ENCODE data around the gene SIRPB1.
"Not testable (repeated sequence)": the region's sequence is repeated elsewhere in the genome, so short reads cannot be mapped to it uniquely, and the experiment has no call there.

The SIRPB1 gene

DNA sequence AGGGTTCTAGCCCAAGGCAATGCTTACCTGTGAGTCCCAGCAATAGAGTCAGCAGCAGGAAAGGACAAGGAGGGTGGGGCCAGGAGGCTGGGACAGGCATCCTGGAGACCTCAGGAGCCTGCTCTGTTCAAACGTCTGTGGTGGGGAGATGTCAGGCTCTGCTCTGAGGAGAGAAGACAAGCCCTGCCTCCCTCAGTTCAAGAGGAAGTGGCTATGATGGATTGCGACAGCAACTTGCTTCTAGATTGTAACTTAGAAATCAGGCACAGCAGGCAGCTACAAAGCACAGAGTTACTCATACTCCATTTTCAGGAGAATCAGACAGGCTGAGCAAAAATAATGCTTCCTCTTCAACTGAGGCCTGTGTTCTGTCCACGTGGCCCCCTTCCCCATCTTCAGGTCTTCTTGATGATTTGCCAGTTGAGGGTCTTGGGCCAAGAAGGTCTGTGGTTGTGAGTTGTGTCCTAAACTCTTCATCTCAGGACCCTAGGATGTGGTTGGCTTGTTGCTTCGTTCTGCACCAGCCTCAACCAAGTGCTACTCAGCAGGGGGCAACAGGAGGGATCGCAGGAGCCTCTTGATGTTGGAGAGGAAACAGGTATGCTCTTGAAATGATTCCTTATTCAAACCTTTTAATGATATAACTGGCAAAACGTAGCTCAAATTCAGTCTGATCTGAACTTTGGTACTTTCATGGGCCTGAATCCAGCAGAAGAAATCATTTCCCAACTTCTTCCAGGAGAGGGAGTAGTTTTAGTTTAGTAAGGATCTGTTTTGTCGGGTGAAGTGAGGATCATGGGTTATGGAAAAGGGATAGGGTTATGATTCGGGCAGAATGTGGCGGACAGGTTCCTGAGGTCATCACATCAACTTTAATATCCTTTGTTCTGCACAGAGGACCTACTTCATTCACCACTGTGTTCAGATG is 31.0 kb downstream of the SIRPB1 start:
- H3K36me3 Mint-ChIP-seq (ENCODE audit: low read depth) = no peaks in the 10 kb centered on the region
- H3K4me1 Mint-ChIP-seq (ENCODE audit: low read depth) = no peaks in the 10 kb centered on the region
- H3K9me3 Mint-ChIP-seq = no peaks in the 10 kb centered on the region
- H3K27me3 Mint-ChIP-seq (ENCODE audit: low read depth) = no peaks in the 10 kb centered on the region
- H3K27ac Mint-ChIP-seq = no peak overlapping the region
- no peak overlapping the region for H3K4me3 Mint-ChIP-seq

DNA sequence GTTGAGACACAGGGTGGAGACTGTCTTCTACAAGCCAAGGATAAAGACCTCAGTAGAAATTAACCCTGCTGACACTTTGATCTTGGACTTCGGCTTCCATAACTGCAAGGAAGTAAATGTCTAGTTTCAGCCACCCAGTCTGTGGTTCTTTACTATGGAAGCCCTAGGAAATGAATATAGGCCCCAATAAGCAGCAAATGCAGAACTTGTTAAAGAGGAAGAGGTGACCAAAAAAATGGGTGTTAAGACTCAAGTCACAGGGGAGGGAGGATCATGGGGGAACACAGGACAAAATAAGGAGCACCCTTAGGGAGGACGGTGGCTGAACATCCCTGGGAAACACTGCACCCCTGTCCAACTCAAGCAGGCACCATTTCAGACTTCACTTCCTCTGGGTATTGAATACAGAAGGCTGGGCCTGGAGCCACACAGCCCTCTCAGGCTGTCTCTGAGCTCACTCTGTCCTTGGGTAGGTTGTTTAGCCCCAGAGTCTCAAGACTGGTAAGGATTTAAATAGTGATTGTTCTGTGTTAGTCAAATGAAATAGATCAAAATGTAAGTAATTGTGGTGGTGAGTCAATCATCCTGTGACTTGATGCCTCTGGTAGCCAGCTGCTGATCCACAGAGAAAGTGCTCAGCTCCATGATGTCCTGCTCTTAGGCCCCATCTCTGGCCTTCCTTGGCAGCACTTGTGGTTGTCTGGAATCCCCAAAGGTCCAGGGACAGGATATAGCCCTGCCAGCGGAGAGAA is 31.9 kb downstream of the SIRPB1 start:
- Mint-ChIP-seq H3K4me3 (no peak overlapping the region), H3K4me1 (ENCODE audit: low read depth) (no peaks in the 10 kb centered on the region), H3K27me3 (ENCODE audit: low read depth) (no peaks in the 10 kb centered on the region), H3K36me3 (ENCODE audit: low read depth) (no peaks in the 10 kb centered on the region), H3K27ac (no peak overlapping the region), H3K9me3 (no peaks in the 10 kb centered on the region)

DNA sequence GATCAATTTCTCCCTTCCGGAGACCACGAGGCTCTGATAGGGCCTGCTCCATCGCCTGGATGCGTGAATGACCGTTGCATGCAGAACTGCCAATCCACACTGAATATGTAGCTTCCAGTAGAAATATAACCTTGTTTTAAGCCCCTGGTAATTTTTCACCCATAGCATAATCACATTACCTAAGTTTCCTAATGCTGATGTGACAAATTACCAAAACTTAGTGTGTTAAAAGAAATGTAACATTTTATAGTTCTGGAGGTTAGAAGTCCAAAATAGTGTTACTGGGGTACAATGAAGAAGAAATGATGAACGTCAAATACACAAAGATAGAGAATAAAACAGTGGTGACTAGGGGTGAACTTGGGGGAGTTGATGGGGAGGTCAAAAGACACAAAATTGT is 40.3 kb downstream of the SIRPB1 start:
- Mint-ChIP-seq H3K4me3 (no peak overlapping the region), H3K4me1 (ENCODE audit: low read depth) (peaks cover 9% of the 10 kb centered on the region), H3K9me3 (no peaks in the 10 kb centered on the region), H3K27ac (no peak overlapping the region), H3K27me3 (ENCODE audit: low read depth) (no peaks in the 10 kb centered on the region), H3K36me3 (ENCODE audit: low read depth) (peaks cover 7% of the 10 kb centered on the region)

DNA sequence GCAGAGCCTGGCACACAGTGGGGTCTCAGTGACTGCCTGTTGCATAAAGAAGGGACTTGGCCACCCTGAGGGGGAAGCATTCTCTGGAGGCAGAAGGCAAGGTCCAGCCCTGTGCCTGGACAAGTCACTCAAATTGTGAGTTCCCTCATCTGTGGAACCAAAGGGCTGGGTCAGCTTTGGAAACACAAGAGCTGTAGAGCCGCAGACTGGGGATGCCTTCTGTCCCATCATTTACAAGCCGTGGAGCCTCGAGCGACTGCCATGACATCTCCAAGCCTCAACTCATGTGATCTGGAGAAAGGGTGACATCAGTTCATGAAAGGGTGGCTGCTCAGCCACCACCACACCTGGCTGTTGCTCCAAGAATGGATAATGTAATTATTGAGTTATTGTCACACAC is 41.9 kb downstream of the SIRPB1 start:
- Mint-ChIP-seq H3K9me3 (no peaks in the 10 kb centered on the region), H3K4me3 (no peak overlapping the region), H3K36me3 (ENCODE audit: low read depth) (peaks cover 7% of the 10 kb centered on the region), H3K27ac (no peak overlapping the region), H3K27me3 (ENCODE audit: low read depth) (no peaks in the 10 kb centered on the region), H3K4me1 (ENCODE audit: low read depth) (peaks cover 9% of the 10 kb centered on the region)

DNA sequence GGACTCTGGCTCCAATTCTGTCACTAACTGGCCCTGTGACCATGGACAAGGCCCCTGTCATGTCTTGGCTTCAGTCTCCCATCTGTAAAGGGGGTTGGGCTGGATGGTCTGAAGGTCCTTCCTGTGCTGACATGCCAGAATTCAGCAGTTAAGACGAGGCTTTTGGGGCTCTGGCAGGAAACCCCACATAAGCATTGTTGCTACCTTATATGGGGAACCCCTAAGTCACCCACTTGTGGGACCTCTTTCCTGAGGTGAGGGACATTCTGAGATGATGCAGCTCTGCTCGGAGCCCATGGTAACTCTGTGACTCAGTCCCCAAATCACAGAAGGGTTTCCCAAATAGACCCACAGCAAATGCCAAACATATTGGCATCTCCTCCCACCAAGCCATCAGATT is 42.5 kb downstream of the SIRPB1 start:
- H3K4me3 Mint-ChIP-seq; H3K4me1 Mint-ChIP-seq (ENCODE audit: low read depth); H3K36me3 Mint-ChIP-seq (ENCODE audit: low read depth): not testable (repeated sequence)

DNA sequence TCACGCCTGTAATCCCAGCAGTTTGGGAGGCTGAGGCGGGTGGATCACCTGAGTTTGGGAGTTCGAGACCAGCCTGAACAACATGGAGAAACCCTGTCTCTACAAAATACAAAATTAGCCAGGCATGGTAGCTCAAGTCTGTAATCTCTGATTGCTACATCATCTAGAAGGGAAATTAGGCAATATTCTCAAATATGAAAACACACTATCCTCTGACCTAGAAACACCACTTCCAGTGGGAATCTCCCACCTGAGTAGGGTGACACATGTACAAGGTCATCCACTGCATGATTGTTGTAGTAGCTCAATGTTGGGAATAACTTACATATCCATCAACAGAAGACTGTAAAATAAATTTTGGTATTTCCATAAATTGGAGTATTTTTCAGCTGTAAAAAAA is 43.2 kb downstream of the SIRPB1 start:
- Mint-ChIP-seq H3K4me1 (ENCODE audit: low read depth) (peaks cover 9% of the 10 kb centered on the region), H3K36me3 (ENCODE audit: low read depth) (peaks cover 7% of the 10 kb centered on the region), H3K27me3 (ENCODE audit: low read depth) (no peaks in the 10 kb centered on the region)

More for the DNA sequence above, 42.5 kb downstream of the SIRPB1 start:
- H3K9me3 Mint-ChIP-seq; H3K27ac Mint-ChIP-seq; H3K27me3 Mint-ChIP-seq (ENCODE audit: low read depth): not testable (repeated sequence)

DNA sequence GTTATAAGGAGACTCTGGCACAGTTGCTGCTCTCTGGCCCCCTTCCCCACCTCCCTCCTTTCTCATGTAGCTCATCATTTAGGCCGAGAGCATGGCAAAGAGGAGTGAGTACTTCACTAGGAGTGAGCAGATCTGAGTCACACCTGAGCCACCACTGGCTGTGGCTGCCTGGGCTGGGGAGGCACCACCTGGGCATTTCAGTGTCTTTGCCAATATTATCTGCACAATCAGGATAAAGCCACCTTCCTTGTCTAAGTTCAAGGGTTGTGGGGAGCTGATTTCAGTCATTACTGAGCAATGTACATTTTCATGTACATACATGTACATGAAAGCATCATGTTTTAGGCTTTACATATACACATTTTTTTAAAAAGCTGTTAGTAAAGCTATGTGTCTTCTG is 43.8 kb downstream of the SIRPB1 start:
- not testable (repeated sequence) for H3K27me3 Mint-ChIP-seq (ENCODE audit: low read depth); H3K27ac Mint-ChIP-seq; H3K4me3 Mint-ChIP-seq; H3K4me1 Mint-ChIP-seq (ENCODE audit: low read depth); H3K9me3 Mint-ChIP-seq; H3K36me3 Mint-ChIP-seq (ENCODE audit: low read depth)

More for the DNA sequence above, 43.2 kb downstream of the SIRPB1 start:
- Mint-ChIP-seq H3K4me3 (no peak overlapping the region), H3K27ac (no peak overlapping the region), H3K9me3 (no peaks in the 10 kb centered on the region)

DNA sequence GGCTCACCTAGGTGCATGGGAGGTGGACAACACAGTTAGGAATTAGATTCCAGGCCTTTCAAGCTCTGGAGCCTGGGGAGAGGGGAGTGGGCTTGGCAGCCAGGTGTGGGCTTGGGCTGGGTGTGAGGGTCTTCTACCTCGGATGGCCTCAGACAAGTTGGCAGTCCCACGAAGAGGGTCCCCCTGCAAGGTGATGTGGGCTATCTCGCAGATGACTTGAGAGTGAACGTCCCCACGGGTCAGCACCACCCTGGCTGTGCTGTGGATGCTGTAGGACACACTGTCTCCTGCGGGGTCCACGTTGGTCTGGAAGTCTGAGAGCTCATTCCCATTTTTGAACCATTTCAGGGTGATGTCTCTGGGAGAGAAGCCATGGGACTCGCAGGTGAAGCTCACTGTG is 48.2 kb downstream of the SIRPB1 start:
- not testable (repeated sequence) for H3K36me3 Mint-ChIP-seq (ENCODE audit: low read depth); H3K27ac Mint-ChIP-seq; H3K9me3 Mint-ChIP-seq; H3K4me1 Mint-ChIP-seq (ENCODE audit: low read depth); H3K27me3 Mint-ChIP-seq (ENCODE audit: low read depth); H3K4me3 Mint-ChIP-seq

All from T-helper 1 cell treated with Interleukin-12 subunit alpha and Interleukin-12 subunit beta and Interleukin-4 antibody, amounts not matched to agents 30 μg/mL and 1 μg/mL, for 36 hours (primary cell).